Neural cell (in vitro differentiated cells): ENCODE data around the gene DECR2. TPM values are rescaled to one million over a fixed set of nuclear protein-coding genes. Genes with fewer than 3 reads are reported as not detected.

ENCODE experiments used
- H2AFZ ChIP-seq: fragments of 200-600, 300-800 bp; sonication (generic), shearing (Covaris generic); 2 replicates; pipeline ENCODE4 v1.6.0; 2014; ENCODE audit warnings: low read depth, mild to moderate bottlenecking, antibody characterized with exemption, low read length, moderate library complexity
- H3F3A ChIP-seq: fragments of 200-600 bp; shearing (Covaris generic); 2 replicates; pipeline ENCODE4 v1.6.1; 2016; ENCODE audit warnings: mild to moderate bottlenecking, moderate library complexity, mixed read lengths, antibody characterized with exemption, low read length; ENCODE audit not compliant: insufficient read depth, poor library complexity, severe bottlenecking
- H3K27ac ChIP-seq: fragments of 200-600, 300-800 bp; sonication (generic), shearing (Covaris generic); 2 replicates; pipeline ENCODE4 v1.5.1; 2014; ENCODE audit warnings: mild to moderate bottlenecking, low read length, moderate library complexity
- H3K27me3 ChIP-seq: fragments of 300-800, 200-600 bp; sonication (generic), shearing (Covaris generic); 2 replicates; pipeline ENCODE4 v1.6.0; 2014; ENCODE audit warnings: mild to moderate bottlenecking, low read depth, low read length, moderate library complexity; ENCODE audit not compliant: insufficient read depth
- H3K36me3 ChIP-seq: fragments of 300-800, 200-600 bp; sonication (generic), shearing (Covaris generic); 2 replicates; pipeline ENCODE4 v1.5.1; 2014; ENCODE audit warnings: mild to moderate bottlenecking, antibody characterized with exemption, low read length, moderate library complexity; ENCODE audit not compliant: insufficient read depth
- H3K4me2 ChIP-seq: fragments of 300-800, 200-600 bp; sonication (generic), shearing (Covaris generic); 2 replicates; pipeline ENCODE4 v1.6.0; 2014; ENCODE audit warnings: mild to moderate bottlenecking, low read length
- H3K4me3 ChIP-seq: fragments of 300-800, 200-600 bp; sonication (generic), shearing (Covaris generic); 2 replicates; pipeline ENCODE4 v1.5.1; 2014; ENCODE audit warnings: mild to moderate bottlenecking, low read length, moderate library complexity
- H3K79me2 ChIP-seq: fragments of 200-600 bp; shearing (Covaris generic); replicated peaks from 2 replicates; pipeline ENCODE4 v1.6.0; 2014; ENCODE audit warnings: mild to moderate bottlenecking, low read length, moderate library complexity; ENCODE audit not compliant: insufficient read depth
- H3K9ac ChIP-seq: fragments of 300-800, 200-600 bp; sonication (generic), shearing (Covaris generic); 2 replicates; pipeline ENCODE4 v1.6.1; 2016; ENCODE audit warnings: mild to moderate bottlenecking, low read length, mixed read lengths
- H3K9me2 ChIP-seq: fragments of 200-600 bp; shearing (Covaris generic); 2 replicates; pipeline ENCODE4 v1.6.1; 2016; ENCODE audit warnings: mild to moderate bottlenecking, low read length, mixed read lengths; ENCODE audit not compliant: insufficient read depth
- H3K9me3 ChIP-seq: fragments of 200-600, 300-800 bp; sonication (generic), shearing (Covaris generic); 2 replicates; pipeline ENCODE4 v1.6.1; 2016; ENCODE audit warnings: mild to moderate bottlenecking, mixed run types, low read length, moderate library complexity, mixed read lengths
- H4K20me1 ChIP-seq: fragments of 200-600 bp; shearing (Covaris generic); 2 replicates; pipeline ENCODE4 v1.6.1; 2016; ENCODE audit warnings: mild to moderate bottlenecking, mixed run types; ENCODE audit not compliant: insufficient read depth
- CTCF ChIP-seq: fragments of 450-650 bp; IDR thresholded peaks from 2 replicates; pipeline ENCODE4 v1.5.1; 2014; ENCODE audit warnings: antibody characterized with exemption, mild to moderate bottlenecking, moderate library complexity; ENCODE audit not compliant: poor library complexity, severe bottlenecking
- EP300 ChIP-seq: fragments of 450-650 bp; conservative IDR thresholded peaks from 2 replicates; pipeline ENCODE4 v1.6.1; 2014; ENCODE audit warnings: antibody characterized with exemption, mild to moderate bottlenecking, moderate library complexity; ENCODE audit not compliant: poor library complexity, severe bottlenecking
- EZH2 ChIP-seq: fragments of 200-600, 300-800 bp; shearing (Covaris generic), sonication (generic); IDR thresholded peaks from 2 replicates; pipeline ENCODE4 v1.6.1; 2014; ENCODE audit warnings: antibody characterized with exemption, low read length, borderline replicate concordance, mild to moderate bottlenecking; ENCODE audit not compliant: insufficient read depth, poor library complexity, severe bottlenecking
- MXI1 ChIP-seq: fragments of 450-650 bp; conservative IDR thresholded peaks from 2 replicates; pipeline ENCODE4 v1.6.1; 2014; ENCODE audit warnings: antibody characterized with exemption, mild to moderate bottlenecking; ENCODE audit not compliant: poor library complexity, severe bottlenecking
- POLR2AphosphoS5 ChIP-seq: IDR thresholded peaks from 2 replicates; pipeline ENCODE4 v1.6.1; 2012
- RAD21 ChIP-seq: fragments of 450-650 bp; conservative IDR thresholded peaks from 2 replicates; pipeline ENCODE4 v1.6.1; 2014; ENCODE audit warnings: antibody characterized with exemption, mild to moderate bottlenecking, moderate library complexity
- REST ChIP-seq: IDR thresholded peaks from 2 replicates; pipeline ENCODE4 v1.6.1; 2012; ENCODE audit warnings: borderline replicate concordance
- SMC3 ChIP-seq: fragments of 450-650 bp; conservative IDR thresholded peaks from 2 replicates; pipeline ENCODE4 v1.6.1; 2014; ENCODE audit warnings: antibody characterized with exemption, mild to moderate bottlenecking, moderate library complexity; ENCODE audit not compliant: poor library complexity
- TAF1 ChIP-seq: IDR thresholded peaks from 2 replicates; pipeline ENCODE4 v1.6.1; 2012; ENCODE audit warnings: low read depth
- polyA plus RNA-seq: library from polyadenylated mRNA; depleted of rRNA; stranded (reverse); fragments of >200 nt; gene quantifications from 2 replicates; pipeline ENCODE4 v1.2.3, GENCODE V29; 2014

DECR2 gene
- polyA plus RNA-seq, 1 donor from 2014 or later: 58.8 TPM

DNA sequence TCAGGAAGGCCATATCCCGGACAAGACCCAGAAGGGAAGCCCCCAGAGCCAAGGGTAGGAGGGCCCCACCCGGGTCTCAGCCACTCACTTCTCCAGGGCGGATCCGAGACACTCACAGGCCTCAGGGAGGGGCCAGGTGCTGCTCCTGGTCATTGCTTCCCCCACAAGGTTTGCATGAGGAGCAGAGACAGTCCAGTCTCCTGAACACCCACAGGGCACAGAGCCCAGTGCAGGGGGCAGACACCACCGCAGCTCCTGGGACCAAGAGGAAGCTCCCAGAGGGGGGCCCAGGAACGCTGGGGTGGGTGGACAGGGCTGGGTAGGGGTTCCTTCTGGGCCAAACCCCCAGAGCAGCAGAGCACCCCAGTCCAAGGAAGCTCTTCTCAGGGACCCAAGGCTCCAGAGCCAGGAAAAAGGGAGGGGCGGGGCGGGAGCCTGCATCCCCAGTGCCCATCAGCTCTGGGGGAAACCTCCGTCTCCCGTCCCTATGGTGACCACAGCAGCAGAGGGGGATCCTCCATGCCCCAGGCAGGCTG is 30.6 kb upstream of the DECR2 start:
- Histone ChIP-seq H3K27me3 (no peaks in the 10 kb centered on the region), H3K79me2 (no peaks in the 10 kb centered on the region), H3K36me3 (no peaks in the 10 kb centered on the region), H3K4me2 (peak overlapping the region; percentile 49), H3K9me3 (no peaks in the 10 kb centered on the region), H3K4me3 (peak overlapping the region; percentile 61), H4K20me1 (no peaks in the 10 kb centered on the region), H3K9me2 (no peaks in the 10 kb centered on the region), H2AFZ (no peak overlapping the region), H3F3A (no peaks in the 10 kb centered on the region), H3K9ac (peak overlapping the region; percentile 27), H3K27ac (peak overlapping the region; percentile 49)
- TF ChIP-seq REST (no peak), EZH2 (no peak), SMC3 (no peak), MXI1 (no peak), TAF1 (no peak), CTCF (no peak), EP300 (no peak), POLR2AphosphoS5 (no peak), RAD21 (no peak)

GRCh38 chr16:371515-372301 is 30.0 kb upstream of the DECR2 start:
- Histone ChIP-seq H3K4me2 (no peak overlapping the region), H3K36me3 (no peaks in the 10 kb centered on the region), H3K27me3 (no peaks in the 10 kb centered on the region), H4K20me1 (no peaks in the 10 kb centered on the region), H2AFZ (no peak overlapping the region), H3K27ac (no peak overlapping the region), H3F3A (no peaks in the 10 kb centered on the region), H3K4me3 (no peak overlapping the region), H3K79me2 (no peaks in the 10 kb centered on the region), H3K9me2 (no peaks in the 10 kb centered on the region), H3K9ac (no peak overlapping the region), H3K9me3 (no peaks in the 10 kb centered on the region)
- no peak for TF ChIP-seq POLR2AphosphoS5
